GM19193 (cell line): Measurements from ENCODE around the gene SPAG16.

Source experiments
- POLR2A ChIP-seq: IDR thresholded peaks from 4 replicates; pipeline ENCODE4 v1.6.1; 2011; ENCODE audit not compliant: insufficient read depth, insufficient read length; ENCODE audit errors: extremely low read depth

The SPAG16 gene

DNA sequence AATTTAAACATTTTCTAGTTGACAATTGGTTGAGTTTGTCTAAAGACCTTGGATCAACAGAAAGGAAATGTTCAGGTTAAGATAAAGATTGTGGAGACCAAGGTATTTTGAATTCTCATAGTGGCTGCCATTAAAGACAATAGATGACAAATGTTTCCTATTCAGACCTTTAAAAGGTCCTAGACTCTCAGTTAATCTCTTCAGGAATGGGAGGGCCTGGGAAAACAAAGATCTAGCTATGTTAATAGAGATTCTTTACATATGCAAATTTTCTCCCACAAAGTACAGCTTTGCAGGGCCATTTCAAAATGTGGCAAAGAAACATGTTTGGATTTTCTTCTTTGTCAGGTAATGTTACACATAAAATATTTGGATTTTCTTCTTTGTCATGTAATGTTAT is 403.9 kb downstream of the SPAG16 start:
- TF ChIP-seq POLR2A: no peak

DNA sequence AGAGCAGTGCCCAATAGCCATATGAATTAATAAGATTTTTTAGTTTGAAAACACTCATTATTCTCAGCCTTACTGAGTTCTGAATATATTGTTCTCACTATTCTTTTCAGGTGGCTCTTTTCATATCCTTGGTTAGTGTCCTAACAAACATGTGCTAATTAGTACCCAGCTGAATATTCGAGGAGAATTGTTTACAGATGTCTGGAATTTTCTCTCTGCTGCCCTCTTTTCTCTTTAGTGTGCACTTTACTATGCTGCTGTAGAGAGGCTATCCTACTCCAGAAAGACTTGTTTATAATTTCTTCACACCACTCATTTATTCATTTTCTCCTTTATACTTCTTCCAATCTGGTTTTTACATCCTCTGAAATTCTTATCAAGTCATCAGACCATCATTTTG is 405.3 kb downstream of the SPAG16 start:
- no peak for TF ChIP-seq POLR2A

GRCh38 chr2:213691351-213691750 is 407.1 kb downstream of the SPAG16 start:
- no peak for TF ChIP-seq POLR2A

GRCh38 chr2:213696442-213696841 is 412.2 kb downstream of the SPAG16 start:
- TF ChIP-seq POLR2A: no peak

GRCh38 chr2:213703406-213704098 is 419.3 kb downstream of the SPAG16 start:
- TF ChIP-seq POLR2A: no peak

DNA sequence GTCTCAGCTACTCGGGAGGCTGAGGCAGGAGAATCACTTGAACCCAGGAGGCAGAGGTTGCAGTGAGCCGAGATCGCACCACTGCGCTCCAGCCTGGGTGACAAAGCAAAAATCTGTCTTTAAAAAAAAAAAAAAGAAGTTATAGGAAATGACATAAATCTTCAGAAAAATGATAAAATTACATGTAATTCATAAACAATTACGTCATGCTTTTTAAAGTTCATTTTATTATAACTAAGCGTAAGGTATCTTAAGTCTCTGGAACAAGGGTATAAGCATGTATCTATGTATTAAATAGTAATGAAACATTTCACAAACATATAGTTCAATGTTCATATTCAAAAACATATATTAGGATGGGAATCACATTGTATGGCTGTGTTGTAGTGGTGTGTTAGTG is 425.9 kb downstream of the SPAG16 start:
- no peak for TF ChIP-seq POLR2A

- TF ChIP-seq POLR2A: no peak
Observed at GRCh38 chr2:213722565-213722964, 438.3 kb downstream of the SPAG16 start.

DNA sequence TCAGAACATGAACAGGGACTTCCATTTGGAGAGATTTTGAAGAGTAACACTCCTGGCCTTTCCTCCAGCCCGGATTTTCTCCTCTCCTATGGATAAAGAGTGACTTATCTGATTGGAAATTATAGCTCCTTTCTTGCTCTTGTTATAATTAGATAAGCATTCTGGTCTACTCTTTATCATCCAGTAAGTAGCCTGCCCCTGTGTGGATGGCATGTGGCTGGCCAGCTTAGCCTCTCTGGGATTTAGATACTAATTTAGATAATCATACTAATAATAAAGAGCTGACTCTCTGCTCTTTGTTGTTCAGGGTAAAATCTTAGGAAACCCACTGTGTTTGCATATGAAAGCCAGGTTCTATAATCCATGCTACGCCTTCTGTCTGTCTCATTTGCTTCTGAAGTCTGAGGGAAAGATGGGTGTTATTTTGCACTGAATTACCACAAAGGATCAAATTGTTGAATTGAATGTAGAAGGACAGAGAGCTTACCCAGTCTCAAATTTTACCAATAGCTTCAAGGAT is 438.8 kb downstream of the SPAG16 start:
- TF ChIP-seq POLR2A: no peak

DNA sequence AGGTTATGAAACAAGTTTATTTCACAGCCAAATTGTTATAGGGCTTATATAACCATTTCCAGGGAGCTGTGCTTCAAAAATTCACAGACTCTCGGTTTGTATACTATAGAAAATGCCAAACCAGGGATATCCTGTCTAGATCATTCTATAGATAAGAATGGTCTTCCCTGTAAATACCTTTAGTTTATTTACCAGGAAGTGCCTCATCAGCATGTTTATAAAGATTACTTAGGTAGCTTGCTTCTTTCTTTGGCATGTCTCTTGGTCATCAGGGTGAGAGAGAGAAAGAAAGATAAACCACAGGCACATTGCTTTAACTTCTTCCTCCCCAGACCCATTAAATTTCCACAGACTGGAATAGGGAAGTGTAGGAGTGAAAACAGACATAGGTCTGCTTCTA is 439.4 kb downstream of the SPAG16 start:
- no peak for TF ChIP-seq POLR2A

- TF ChIP-seq POLR2A: no peak
Observed at GRCh38 chr2:213726101-213726500, 441.8 kb downstream of the SPAG16 start.

DNA sequence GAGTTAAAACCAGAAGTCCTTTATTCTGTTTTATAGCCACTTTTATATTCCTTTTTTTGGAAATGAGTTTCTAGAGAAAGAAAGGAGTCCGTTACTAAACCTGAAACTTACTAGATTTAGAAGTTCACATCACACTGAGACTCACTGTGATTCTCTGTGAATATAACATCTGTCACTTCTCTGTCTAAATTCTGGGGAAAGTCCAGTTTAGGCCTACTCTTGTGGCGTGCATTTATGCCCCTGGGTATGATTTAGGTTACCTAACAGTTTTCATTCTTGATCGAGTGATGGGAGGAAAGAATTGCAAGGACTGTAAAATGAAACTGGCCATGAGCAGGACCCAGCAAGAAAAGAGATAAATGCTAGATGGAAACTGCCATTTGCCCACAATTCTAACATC is 449.6 kb downstream of the SPAG16 start:
- TF ChIP-seq POLR2A: no peak

DNA sequence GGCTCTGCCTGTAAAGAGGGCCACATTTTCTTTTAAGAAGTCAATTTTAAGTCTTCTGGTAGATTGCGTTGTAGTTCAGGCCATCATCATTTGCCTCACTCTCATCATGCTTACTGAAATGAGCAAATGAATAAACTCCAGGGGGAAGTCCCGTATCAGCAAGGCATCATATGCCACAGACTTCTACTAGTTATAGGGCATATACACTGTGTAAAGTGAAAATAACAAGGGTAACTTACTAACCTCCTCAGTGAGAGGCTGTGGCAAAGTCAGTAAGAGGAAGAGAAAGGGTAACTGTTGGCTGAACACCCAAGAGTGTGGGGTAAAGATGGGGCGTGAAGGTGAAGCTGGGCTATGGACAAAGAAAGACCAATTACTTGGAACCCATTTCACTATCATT is 456.2 kb downstream of the SPAG16 start:
- TF ChIP-seq POLR2A: no peak

DNA sequence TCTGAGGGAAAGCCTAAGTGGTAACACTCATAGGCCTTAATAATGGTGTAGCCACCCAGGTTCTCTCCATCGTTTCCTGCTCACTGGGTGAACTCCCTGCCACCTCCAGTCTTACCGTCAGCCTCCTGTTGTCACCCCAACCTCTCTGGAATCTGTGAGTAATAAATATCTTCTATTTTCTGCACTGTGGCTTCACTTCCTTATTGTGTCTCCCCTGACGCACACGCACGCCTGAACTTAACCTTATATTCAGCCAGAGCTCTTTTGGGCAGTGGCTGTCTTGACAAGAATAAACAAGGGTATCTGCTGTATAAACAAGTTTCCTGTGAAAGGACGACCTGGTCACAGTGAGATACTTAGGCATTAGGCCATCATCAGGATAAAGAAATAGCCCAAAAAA is 467.2 kb downstream of the SPAG16 start:
- TF ChIP-seq POLR2A: no peak

DNA sequence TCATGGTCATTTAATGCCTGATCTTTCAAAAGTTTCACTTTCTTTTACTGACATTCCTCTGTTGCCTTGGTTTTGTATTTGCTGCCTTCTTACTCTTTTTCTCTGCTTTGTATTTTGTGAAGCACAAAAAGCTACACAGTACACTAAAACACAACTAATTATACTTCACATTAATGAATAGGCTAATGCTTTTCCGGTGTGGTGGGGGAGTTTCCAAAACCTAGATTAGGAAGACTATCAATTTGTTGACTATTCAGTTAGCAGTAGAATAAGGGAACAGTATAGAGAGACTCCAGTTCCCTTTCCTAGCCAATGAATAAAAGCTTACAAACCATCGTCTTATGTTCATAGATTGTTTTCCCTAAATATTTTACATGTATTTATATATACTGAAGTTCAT is 468.3 kb downstream of the SPAG16 start:
- no peak for TF ChIP-seq POLR2A

DNA sequence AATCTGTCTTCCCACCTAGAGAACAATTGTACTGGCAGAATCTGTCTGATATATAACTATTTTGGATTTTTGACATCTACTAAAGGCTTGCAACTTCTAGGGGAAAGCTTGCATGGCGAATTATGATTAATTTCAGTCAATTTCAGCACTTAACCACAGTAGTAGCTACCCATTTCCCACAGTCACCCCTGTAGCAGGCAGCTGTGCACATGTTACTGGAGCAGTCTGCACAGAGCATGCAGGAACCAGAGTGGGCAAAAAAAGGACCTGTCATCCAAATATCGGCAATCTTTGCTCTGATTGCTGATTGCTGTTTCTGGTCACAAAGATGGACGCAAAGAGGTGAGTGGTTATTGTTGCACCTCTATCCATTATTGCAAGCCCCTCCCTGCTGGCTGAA is 473.3 kb downstream of the SPAG16 start:
- TF ChIP-seq POLR2A: no peak

- no peak for TF ChIP-seq POLR2A
Observed at GRCh38 chr2:213763354-213763753, 479.1 kb downstream of the SPAG16 start.

DNA sequence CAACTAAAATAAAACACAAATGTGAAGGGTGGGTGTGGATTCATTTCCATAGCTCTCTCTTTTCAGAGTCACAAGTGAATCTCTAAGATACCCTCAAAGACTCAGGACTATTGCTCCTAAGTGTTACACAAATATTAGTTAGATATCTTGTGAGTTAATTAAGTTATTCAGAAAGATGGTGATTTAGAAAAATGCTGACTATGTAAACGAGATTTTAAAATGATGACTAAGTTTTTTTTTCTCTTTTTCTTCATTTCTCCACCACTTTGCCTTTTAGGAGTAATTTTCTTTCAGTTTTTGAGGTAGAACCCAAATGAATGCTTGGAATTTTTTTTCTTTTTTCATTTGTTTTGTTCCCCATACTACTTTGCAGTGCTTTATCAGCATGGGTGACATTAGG is 479.7 kb downstream of the SPAG16 start:
- no peak for TF ChIP-seq POLR2A
